Dermis microvascular lymphatic vessel endothelial cell (primary cell): Measurements from ENCODE around the gene NEDD4. TPM values are rescaled to one million over a fixed set of nuclear protein-coding genes. Genes with fewer than 3 reads are reported as not detected.

Experiments
- DNase-seq, 2 donors: peaks; one replicate each; pipeline versions ENCODE4 v3.0.0 to v3.0.0-alpha.2; 2010; ENCODE audit warnings: low read depth in 2 of 2
- total RNA-seq: library from RNA; depleted of rRNA; stranded (reverse); fragments of >200 nt; gene quantifications from 2 replicates; pipeline ENCODE4 v1.2.1, GENCODE V29; 2014

Gene NEDD4
- total RNA-seq, 1 donor from 2014 or later = 23.2 TPM

- no peak for DNase-seq
Measured at GRCh38 chr15:55784286-55784685, 209.1 kb downstream of the NEDD4 start.

GRCh38 chr15:55782901-55783300, 210.5 kb downstream of the NEDD4 start:
- DNase-seq = no peak

GRCh38 chr15:55780292-55780691, 213.1 kb downstream of the NEDD4 start:
- no peak for DNase-seq

DNA sequence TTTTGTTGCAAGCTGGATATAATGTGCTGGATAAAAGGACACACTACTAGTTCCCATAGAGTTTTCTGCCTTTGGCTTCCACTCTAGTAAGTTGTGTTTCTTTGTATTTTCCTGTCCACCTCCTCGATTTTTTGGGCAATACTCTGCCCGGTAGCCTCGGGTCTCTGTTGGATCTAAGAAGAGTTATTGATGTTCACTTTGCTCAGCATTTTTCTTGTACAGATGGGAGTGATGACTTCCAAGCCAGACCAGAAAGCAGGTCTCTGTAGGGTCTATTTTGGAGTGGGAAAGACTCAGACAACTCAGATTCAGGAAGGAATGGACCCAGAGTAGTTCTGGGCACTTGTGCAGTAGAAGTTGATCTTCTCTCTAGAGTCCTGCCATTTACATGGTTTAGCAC, 214.5 kb downstream of the NEDD4 start:
- no peak for DNase-seq
